ENCODE measurements around the gene RBM34.
A peak's percentile ranks its signal among the peaks of the same experiment; 100 is the strongest.
"Not testable (repeated sequence)": the region's sequence is repeated elsewhere in the genome, so short reads cannot be mapped to it uniquely, and the experiment has no call there.

RBM34 gene

GRCh38 chr1:235095938-235096562, 65.0 kb downstream of the RBM34 start:
- no peaks in the 10 kb centered on the region for H3K36me3 ChIP-seq (ENCODE audit: control insufficient read depth, insufficient read depth, low read length)
- H3K27me3 ChIP-seq (replicated peaks; ENCODE audit: control insufficient read depth, insufficient read depth, low read length, poor library complexity, severe bottlenecking) = no peaks in the 10 kb centered on the region
- no peak overlapping the region for H3K27ac ChIP-seq (ENCODE audit: insufficient read depth, low read length, poor library complexity, severe bottlenecking)
- DNase-seq = no peak
- no peak overlapping the region for H3K4me3 ChIP-seq (ENCODE audit: insufficient read depth, low read depth, low read length, poor library complexity, severe bottlenecking)
- no peaks in the 10 kb centered on the region for H3K9me3 ChIP-seq (ENCODE audit: control insufficient read depth, low read length)
- peaks cover 5% of the 10 kb centered on the region for H3K4me1 ChIP-seq (ENCODE audit: control insufficient read depth, insufficient read depth, low read length, poor library complexity, severe bottlenecking)

DNA sequence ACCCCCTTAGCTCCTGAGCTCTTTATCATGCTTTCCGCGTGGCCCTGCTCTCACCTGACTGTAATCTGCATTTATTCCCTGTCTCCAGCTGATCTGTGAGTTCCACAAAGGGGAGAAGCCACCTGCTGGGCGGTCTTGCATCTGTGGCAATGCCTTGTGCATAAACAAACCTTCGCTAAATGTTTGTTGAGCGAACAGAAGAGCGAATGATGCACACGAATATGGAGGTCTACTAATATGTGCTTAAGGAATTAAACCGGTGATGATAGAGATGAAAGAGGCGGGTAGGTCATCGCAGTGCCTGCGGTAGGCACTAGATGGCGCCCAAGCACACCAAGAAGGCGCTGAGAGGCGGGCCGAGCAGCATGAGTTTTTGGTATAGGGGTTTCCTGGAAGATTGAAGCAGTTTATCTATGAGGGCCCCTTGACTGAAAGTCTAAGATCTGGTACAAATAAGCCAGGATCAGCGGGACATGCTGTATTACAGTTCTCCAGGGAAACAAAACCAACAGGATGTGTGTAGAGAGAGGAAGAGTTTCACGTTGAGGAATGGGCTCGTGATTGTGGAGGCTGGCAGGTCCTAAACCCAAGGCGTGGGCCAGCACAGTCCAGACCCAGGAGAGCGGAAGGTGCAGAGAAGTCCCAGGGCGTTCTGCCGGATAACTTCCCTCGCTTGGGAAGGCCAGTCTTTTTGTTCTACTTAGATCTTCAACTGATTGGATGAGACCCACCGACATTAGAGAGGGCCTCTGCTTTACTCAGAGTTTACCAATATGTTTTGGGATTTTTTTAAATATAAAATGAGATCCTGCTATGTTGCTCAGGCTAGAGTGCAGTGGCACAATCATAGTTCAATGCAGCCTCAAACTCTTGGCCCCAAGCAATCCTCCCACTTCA, 67.1 kb downstream of the RBM34 start:
- H3K9me3 ChIP-seq (ENCODE audit: control insufficient read depth, low read length) = no peaks in the 10 kb centered on the region
- H3K4me3 ChIP-seq (ENCODE audit: insufficient read depth, low read depth, low read length, poor library complexity, severe bottlenecking) = no peak overlapping the region
- H3K27me3 ChIP-seq (replicated peaks; ENCODE audit: control insufficient read depth, insufficient read depth, low read length, poor library complexity, severe bottlenecking) = no peaks in the 10 kb centered on the region
- H3K4me1 ChIP-seq (ENCODE audit: control insufficient read depth, insufficient read depth, low read length, poor library complexity, severe bottlenecking) = peaks cover 5% of the 10 kb centered on the region
- no peak overlapping the region for H3K27ac ChIP-seq (ENCODE audit: insufficient read depth, low read length, poor library complexity, severe bottlenecking)
- no peaks in the 10 kb centered on the region for H3K36me3 ChIP-seq (ENCODE audit: control insufficient read depth, insufficient read depth, low read length)
- peak; percentile 53 to 64 (median 62) for DNase-seq

DNA sequence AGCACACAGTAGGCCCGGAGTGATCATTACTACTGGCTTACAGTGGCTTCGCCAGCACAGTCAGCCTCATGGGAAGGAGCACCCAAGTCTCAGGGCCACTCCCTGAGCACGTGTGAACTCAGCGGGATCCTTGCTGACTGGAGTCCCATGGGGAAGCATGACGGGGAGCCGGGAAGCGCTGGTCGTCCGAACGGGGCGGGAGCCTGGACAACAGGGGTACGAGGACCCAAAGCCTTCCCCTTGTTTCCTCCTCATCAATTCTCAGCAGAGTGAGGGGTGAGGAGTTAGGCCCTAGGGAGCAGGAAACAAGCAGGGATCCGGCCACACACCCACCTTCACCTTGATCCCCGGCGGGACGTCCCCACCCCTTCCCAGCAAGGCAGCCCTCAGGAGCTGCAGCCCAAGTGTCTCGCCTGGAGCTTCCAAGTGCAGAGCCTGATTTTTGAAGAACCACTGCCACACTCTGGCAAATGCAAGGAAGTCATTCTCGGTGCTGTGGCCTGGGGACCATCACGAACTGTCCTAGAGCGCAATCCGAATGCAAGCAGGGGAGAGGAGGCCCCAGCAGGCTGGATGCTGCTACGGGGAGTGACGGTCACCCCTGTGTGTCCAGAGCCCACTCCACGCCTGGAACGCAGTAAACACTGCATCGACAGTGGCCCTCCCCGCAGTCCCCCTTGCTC, 67.9 kb downstream of the RBM34 start:
- H3K9me3 ChIP-seq (ENCODE audit: control insufficient read depth, low read length) = no peaks in the 10 kb centered on the region
- peaks cover 5% of the 10 kb centered on the region for H3K4me1 ChIP-seq (ENCODE audit: control insufficient read depth, insufficient read depth, low read length, poor library complexity, severe bottlenecking)
- H3K4me3 ChIP-seq (ENCODE audit: insufficient read depth, low read depth, low read length, poor library complexity, severe bottlenecking) = no peak overlapping the region
- H3K36me3 ChIP-seq (ENCODE audit: control insufficient read depth, insufficient read depth, low read length) = no peaks in the 10 kb centered on the region
- H3K27ac ChIP-seq (ENCODE audit: insufficient read depth, low read length, poor library complexity, severe bottlenecking) = no peak overlapping the region
- no peak for DNase-seq
- H3K27me3 ChIP-seq (replicated peaks; ENCODE audit: control insufficient read depth, insufficient read depth, low read length, poor library complexity, severe bottlenecking) = no peaks in the 10 kb centered on the region

DNA sequence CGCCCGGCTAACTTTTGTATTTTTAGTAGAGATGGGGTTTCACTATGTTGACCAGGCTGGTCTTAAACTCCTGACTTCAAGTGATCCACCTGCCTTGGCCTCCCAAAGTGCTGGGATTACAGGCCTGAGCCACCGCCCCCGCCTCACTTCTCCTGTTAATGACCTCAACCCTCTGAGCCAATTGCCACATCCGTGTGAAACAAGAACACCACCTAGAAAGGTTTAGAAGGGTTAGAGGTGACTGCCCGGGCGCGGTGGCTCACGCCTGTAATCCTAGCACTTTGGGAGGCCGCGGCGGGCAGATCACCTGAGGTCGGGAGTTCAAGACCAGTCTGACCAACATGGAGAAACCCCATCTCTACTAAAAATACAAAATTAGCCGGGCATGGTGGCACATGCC, 68.6 kb downstream of the RBM34 start:
- not testable (repeated sequence) for H3K27ac ChIP-seq (ENCODE audit: insufficient read depth, low read length, poor library complexity, severe bottlenecking); H3K27me3 ChIP-seq (replicated peaks; ENCODE audit: control insufficient read depth, insufficient read depth, low read length, poor library complexity, severe bottlenecking); H3K9me3 ChIP-seq (ENCODE audit: control insufficient read depth, low read length); H3K36me3 ChIP-seq (ENCODE audit: control insufficient read depth, insufficient read depth, low read length); H3K4me1 ChIP-seq (ENCODE audit: control insufficient read depth, insufficient read depth, low read length, poor library complexity, severe bottlenecking); H3K4me3 ChIP-seq (ENCODE audit: insufficient read depth, low read depth, low read length, poor library complexity, severe bottlenecking); DNase-seq

DNA sequence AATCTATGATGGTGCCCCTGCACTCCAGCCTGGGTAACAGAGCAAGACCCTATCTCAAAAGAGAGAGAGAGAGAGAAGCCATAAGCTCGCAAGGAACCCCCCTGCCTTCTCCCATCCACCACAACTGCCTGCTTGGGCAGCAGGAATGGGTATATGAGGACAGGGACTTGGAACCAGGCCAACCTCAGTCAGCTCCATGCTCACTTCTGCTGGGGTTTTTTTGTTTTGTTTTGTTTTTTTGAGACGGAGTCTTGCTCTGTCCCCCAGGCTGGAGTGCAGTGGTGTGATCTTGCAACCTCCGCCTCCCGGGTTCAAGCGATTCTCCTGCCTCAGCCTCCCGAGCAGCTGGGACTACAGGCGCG, 69.0 kb downstream of the RBM34 start:
- H3K4me1 ChIP-seq (ENCODE audit: control insufficient read depth, insufficient read depth, low read length, poor library complexity, severe bottlenecking); DNase-seq; H3K9me3 ChIP-seq (ENCODE audit: control insufficient read depth, low read length); H3K27me3 ChIP-seq (replicated peaks; ENCODE audit: control insufficient read depth, insufficient read depth, low read length, poor library complexity, severe bottlenecking); H3K27ac ChIP-seq (ENCODE audit: insufficient read depth, low read length, poor library complexity, severe bottlenecking); H3K4me3 ChIP-seq (ENCODE audit: insufficient read depth, low read depth, low read length, poor library complexity, severe bottlenecking); H3K36me3 ChIP-seq (ENCODE audit: control insufficient read depth, insufficient read depth, low read length): not testable (repeated sequence)

- not testable (repeated sequence) for H3K27ac ChIP-seq (ENCODE audit: insufficient read depth, low read length, poor library complexity, severe bottlenecking); H3K27me3 ChIP-seq (replicated peaks; ENCODE audit: control insufficient read depth, insufficient read depth, low read length, poor library complexity, severe bottlenecking); H3K4me3 ChIP-seq (ENCODE audit: insufficient read depth, low read depth, low read length, poor library complexity, severe bottlenecking); DNase-seq; H3K36me3 ChIP-seq (ENCODE audit: control insufficient read depth, insufficient read depth, low read length); H3K4me1 ChIP-seq (ENCODE audit: control insufficient read depth, insufficient read depth, low read length, poor library complexity, severe bottlenecking); H3K9me3 ChIP-seq (ENCODE audit: control insufficient read depth, low read length)
These were observed 69.6 kb downstream of the RBM34 start for GRCh38 chr1:235091319-235092044.

DNA sequence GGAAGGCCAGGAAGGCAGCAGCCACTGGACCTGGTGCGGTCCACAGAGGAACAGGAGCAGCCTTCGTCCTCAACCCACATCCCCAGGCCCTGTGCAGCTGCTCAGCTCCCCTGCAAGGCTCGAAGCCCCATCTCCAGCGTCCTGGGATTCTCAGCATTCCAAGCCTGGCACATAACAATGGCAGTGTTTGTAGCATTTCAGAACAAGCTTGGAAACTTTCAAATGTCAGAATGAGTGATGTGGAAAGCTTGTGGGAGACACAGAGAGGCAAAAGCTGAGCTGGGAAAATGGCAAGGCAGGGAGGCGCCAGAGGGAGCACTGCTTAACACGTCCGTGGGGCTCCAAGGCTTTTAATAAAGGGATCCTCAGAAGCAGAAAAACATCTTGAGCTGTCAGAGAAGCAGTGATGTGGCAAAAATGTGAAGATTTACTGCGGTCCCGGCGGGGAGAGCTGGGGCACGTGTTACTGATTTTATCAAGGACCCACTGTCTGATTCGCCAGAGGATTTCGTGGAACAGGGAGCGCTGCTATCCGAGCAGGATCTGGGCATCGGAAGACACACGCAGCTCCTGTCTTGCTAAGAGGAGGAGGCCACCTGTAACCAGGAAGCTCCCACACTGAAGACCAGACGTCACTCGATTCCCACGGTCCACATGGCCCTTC, 70.5 kb downstream of the RBM34 start:
- H3K27me3 ChIP-seq (replicated peaks; ENCODE audit: control insufficient read depth, insufficient read depth, low read length, poor library complexity, severe bottlenecking) = no peaks in the 10 kb centered on the region
- no peak overlapping the region for H3K4me3 ChIP-seq (ENCODE audit: insufficient read depth, low read depth, low read length, poor library complexity, severe bottlenecking)
- H3K9me3 ChIP-seq (ENCODE audit: control insufficient read depth, low read length) = no peaks in the 10 kb centered on the region
- H3K27ac ChIP-seq (ENCODE audit: insufficient read depth, low read length, poor library complexity, severe bottlenecking) = no peak overlapping the region
- H3K4me1 ChIP-seq (ENCODE audit: control insufficient read depth, insufficient read depth, low read length, poor library complexity, severe bottlenecking) = peaks cover 5% of the 10 kb centered on the region
- no peak for DNase-seq
- no peaks in the 10 kb centered on the region for H3K36me3 ChIP-seq (ENCODE audit: control insufficient read depth, insufficient read depth, low read length)

DNA sequence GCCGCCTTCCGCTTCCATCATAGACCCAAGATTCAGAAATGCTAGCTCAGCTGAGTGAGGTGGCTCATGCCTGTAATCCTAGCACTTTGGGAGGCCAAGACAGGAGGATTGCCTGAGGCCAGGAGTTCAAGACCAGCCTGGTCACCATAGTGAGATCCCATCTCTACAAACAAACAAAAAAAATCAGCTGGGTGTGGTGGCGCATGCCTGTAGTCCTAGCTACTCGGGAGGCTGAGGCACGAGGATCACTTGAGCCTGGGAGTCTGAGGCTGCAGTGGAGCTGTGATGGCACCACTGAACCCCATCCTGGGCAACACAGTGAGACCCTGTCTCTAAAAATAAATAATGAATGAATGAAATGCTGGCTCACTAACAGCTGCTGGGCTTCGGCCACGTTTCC, 72.1 kb downstream of the RBM34 start:
- H3K4me1 ChIP-seq (ENCODE audit: control insufficient read depth, insufficient read depth, low read length, poor library complexity, severe bottlenecking) = peaks cover 4% of the 10 kb centered on the region
- no peak overlapping the region for H3K27ac ChIP-seq (ENCODE audit: insufficient read depth, low read length, poor library complexity, severe bottlenecking)
- no peaks in the 10 kb centered on the region for H3K36me3 ChIP-seq (ENCODE audit: control insufficient read depth, insufficient read depth, low read length)
- H3K4me3 ChIP-seq (ENCODE audit: insufficient read depth, low read depth, low read length, poor library complexity, severe bottlenecking) = no peak overlapping the region
- no peak for DNase-seq
- no peaks in the 10 kb centered on the region for H3K9me3 ChIP-seq (ENCODE audit: control insufficient read depth, low read length)
- H3K27me3 ChIP-seq (replicated peaks; ENCODE audit: control insufficient read depth, insufficient read depth, low read length, poor library complexity, severe bottlenecking) = no peaks in the 10 kb centered on the region

DNA sequence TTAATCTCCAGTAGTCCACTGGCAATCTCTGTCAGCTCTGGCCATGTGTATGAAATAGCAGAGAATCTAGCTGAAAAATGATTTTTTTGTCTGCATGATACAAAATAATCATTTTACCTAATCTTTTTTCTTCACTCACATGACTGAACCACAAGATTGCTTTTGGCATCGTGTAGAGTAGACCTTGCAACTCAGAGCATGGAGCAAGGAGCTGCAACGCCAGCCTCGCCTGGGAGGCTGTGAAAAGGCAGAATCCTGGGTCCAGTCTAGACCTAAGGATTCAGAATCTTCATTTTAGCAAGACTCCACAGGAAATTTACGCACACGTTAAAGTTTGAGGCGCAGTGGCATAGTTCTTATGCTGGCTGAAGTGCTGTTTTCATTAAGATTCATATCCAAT, 72.6 kb downstream of the RBM34 start:
- no peaks in the 10 kb centered on the region for H3K9me3 ChIP-seq (ENCODE audit: control insufficient read depth, low read length)
- H3K27me3 ChIP-seq (replicated peaks; ENCODE audit: control insufficient read depth, insufficient read depth, low read length, poor library complexity, severe bottlenecking) = no peaks in the 10 kb centered on the region
- H3K4me3 ChIP-seq (ENCODE audit: insufficient read depth, low read depth, low read length, poor library complexity, severe bottlenecking) = no peak overlapping the region
- DNase-seq = no peak
- no peaks in the 10 kb centered on the region for H3K36me3 ChIP-seq (ENCODE audit: control insufficient read depth, insufficient read depth, low read length)
- H3K4me1 ChIP-seq (ENCODE audit: control insufficient read depth, insufficient read depth, low read length, poor library complexity, severe bottlenecking) = peaks cover 5% of the 10 kb centered on the region
- no peak overlapping the region for H3K27ac ChIP-seq (ENCODE audit: insufficient read depth, low read length, poor library complexity, severe bottlenecking)

Data from effector memory CD4-positive, alpha-beta T cell (primary cell).